Psoas muscle (tissue), 8 donors: ENCODE data around the gene MPDZ. TPM values are rescaled to one million over a fixed set of nuclear protein-coding genes. Genes with fewer than 3 reads are reported as not detected.

Experiments
- ATAC-seq, 4 donors: fragments of 200-7000 bp; cut with Tn5 transposase; one replicate each; pipeline ENCODE4 v1.9.1; 2020; ENCODE audit warnings: moderate library complexity in 3 of 4, mild to moderate bottlenecking in 2 of 4
- DNase-seq, 2 donors: peaks; one replicate each; pipeline ENCODE4 v3.0.0-alpha.2; 2020
- H3K27ac ChIP-seq: fragments of 200-600 bp; one replicate; pipeline ENCODE4 v1.8.0; 2022
- H3K27me3 ChIP-seq, 3 donors: fragments of 200-600 bp in 1 of 3; one replicate each; pipeline versions ENCODE4 v1.6.1 to v1.8.0; 2013 to 2022; ENCODE audit warnings: low read length in 2 of 3, mild to moderate bottlenecking in 2 of 3, moderate library complexity in 1 of 3; ENCODE audit not compliant: insufficient read depth in 3 of 3
- H3K36me3 ChIP-seq, 2 donors: fragments of 200-600 bp in 1 of 2; one replicate each; pipeline versions ENCODE4 v1.6.1 to v1.8.0; 2013 to 2022; ENCODE audit warnings: low read depth in 1 of 2, mild to moderate bottlenecking in 1 of 2, moderate library complexity in 1 of 2; ENCODE audit not compliant: insufficient read depth in 1 of 2
- H3K4me1 ChIP-seq: fragments of 200-600 bp; one replicate; pipeline ENCODE4 v1.8.0; 2022
- H3K4me3 ChIP-seq: fragments of 200-600 bp; one replicate; pipeline ENCODE4 v1.8.0; 2022; ENCODE audit warnings: mild to moderate bottlenecking
- H3K9me3 ChIP-seq: fragments of 200-600 bp; one replicate; pipeline ENCODE4 v1.8.0; 2022
- CTCF ChIP-seq: fragments of 200-600 bp; IDR thresholded peaks from one replicate; pipeline ENCODE4 v1.8.0; 2022; ENCODE audit warnings: antibody characterized with exemption
- WGBS, 3 donors: extraction: QIAGEN DNeasy Blood & Tissue Kit; methylation state at CpG; one replicate each; pipeline versions ENCODE4 v1.1.6 to v1.1.7; 2013; 5-methylcytosine and 5-hydroxymethylcytosine counted together
- intact Hi-C, 2 donors: fragments of 100-400 bp; cut with DNase I; formaldehyde crosslinking; loops; one replicate each; pipeline versions ENCODE4 v1.11.0 to v1.14.2; 2022
- polyA plus RNA-seq, 3 donors: library from polyadenylated mRNA; stranded (reverse); fragments of 200-250 nt; gene quantifications; one replicate each; pipeline ENCODE4 v1.2.3, GENCODE V29; 2013
- total RNA-seq, 4 donors: library from RNA; stranded (reverse); fragmentation: NEBNext Ultra II Directional in 2 of 4; extraction: Animal tissue kit (Norgen Biotek cat#: 25700) in 2 of 4; gene quantifications; one replicate each; pipeline versions ENCODE4 v1.2.1 to v1.2.4, GENCODE V29; 2021 to 2023
- donor health status: healthy with polysubstance abuse.
- donor health status: DM: no; HTN: no; CAD: no; lungs with moderate emphysema.
- donor health status: Bipolar disorder and iron deficiency.
- donor health status: healthy.
- donor health status: DM: yes; HTN: yes; CAD: no.
- donor health status: DM: no; HTN: no; CAD: no.
- donor health status: DM: no; HTN: no; CAD: no.
- donor health status: DM: yes; HTN: yes; CAD: no.

MPDZ gene
- total and polyA plus RNA-seq, 7 donors = 9.3 to 42.8 (median 23.1) TPM

- Histone ChIP-seq H3K9me3 (peaks cover 9% of the 10 kb centered on the region), H3K36me3 (no peaks in the 10 kb centered on the region), H3K27me3 (no peaks in the 10 kb centered on the region), H3K27ac (no peak overlapping the region), H3K4me1 (no peaks in the 10 kb centered on the region), H3K4me3 (no peak overlapping the region)
- ATAC-seq (no peak), DNase-seq (no peak)
- intact Hi-C loops = no loop called here
- WGBS, 3 donors = 91 to 94% (median 94%) methylated on average over 1 of the region's 1 CpG
- TF ChIP-seq CTCF = no peak
Measured at GRCh38 chr9:13078164-13078563, 201.3 kb downstream of the MPDZ start.

- Histone ChIP-seq H3K36me3 (no peaks in the 10 kb centered on the region), H3K4me3 (no peak overlapping the region), H3K27ac (no peak overlapping the region), H3K27me3 (no peaks in the 10 kb centered on the region), H3K4me1 (no peaks in the 10 kb centered on the region), H3K9me3 (peaks cover 9% of the 10 kb centered on the region)
- no peak for DNase-seq
- intact Hi-C loops = no loop called here
- TF ChIP-seq CTCF = no peak
- no peak for ATAC-seq
Measured at GRCh38 chr9:13076616-13077015, 202.9 kb downstream of the MPDZ start.

- intact Hi-C loops = no loop called here
- no peak for TF ChIP-seq CTCF
- no peak for DNase-seq
Measured at GRCh38 chr9:13071921-13072320, 207.6 kb downstream of the MPDZ start.

GRCh38 chr9:13070612-13071595 lies 208.6 kb downstream of the MPDZ start:
- Histone ChIP-seq H3K27ac (no peak overlapping the region), H3K9me3 (peaks cover 9% of the 10 kb centered on the region), H3K4me1 (no peaks in the 10 kb centered on the region), H3K27me3 (no peaks in the 10 kb centered on the region), H3K36me3 (no peaks in the 10 kb centered on the region), H3K4me3 (no peak overlapping the region)
- WGBS, 3 donors = 83 to 85% (median 84%) methylated on average over 12 of the region's 12 CpGs
- DNase-seq (no peak), ATAC-seq (no peak)
- intact Hi-C loops = no loop called here
- no peak for TF ChIP-seq CTCF

More at GRCh38 chr9:13071921-13072320, 207.6 kb downstream of the MPDZ start:
- no peak for ATAC-seq
- no peak overlapping the region for H3K27ac ChIP-seq
- H3K36me3 ChIP-seq = no peaks in the 10 kb centered on the region
- H3K27me3 ChIP-seq = no peaks in the 10 kb centered on the region
- H3K4me1 ChIP-seq = no peaks in the 10 kb centered on the region
- H3K9me3 ChIP-seq = peaks cover 9% of the 10 kb centered on the region
- H3K4me3 ChIP-seq = no peak overlapping the region
